K562 (cell line): ENCODE data around the gene DVL3. TPM values are rescaled to one million over a fixed set of nuclear protein-coding genes. Genes with fewer than 3 reads are reported as not detected.

Experiments
- AFF1 ChIP-seq, 2 experiments: fragments of 450-650 bp; IDR thresholded peaks; 2 replicates each; pipeline ENCODE4 v1.6.1; 2018; ENCODE audit warnings: mild to moderate bottlenecking in 2 of 2, low read depth in 1 of 2; ENCODE audit not compliant: partially characterized antibody in 2 of 2
- EP400 ChIP-seq: fragments of 450-650 bp; IDR thresholded peaks from 2 replicates; pipeline ENCODE4 v1.6.1; 2017; ENCODE audit warnings: antibody characterized with exemption, mild to moderate bottlenecking, moderate library complexity
- NFE2 ChIP-seq: IDR thresholded peaks from 2 replicates; pipeline ENCODE4 v1.6.1; 2014; ENCODE audit warnings: antibody characterized with exemption, low read depth
- SIN3A ChIP-seq, 2 experiments: fragments of 150-350 bp in 1 of 2; IDR thresholded peaks; 2 replicates each; pipeline ENCODE4 v1.6.1; 2011 to 2016; ENCODE audit warnings: borderline replicate concordance in 2 of 2, low read depth in 2 of 2, low read length in 2 of 2, mild to moderate bottlenecking in 2 of 2, moderate library complexity in 2 of 2; ENCODE audit not compliant: control insufficient read depth in 1 of 2
- ZBTB40 ChIP-seq, 2 experiments: fragments of 450-650 bp in 1 of 2; sonication (generic) in 1 of 2; formaldehyde crosslinking in 1 of 2; IDR thresholded peaks; 2 replicates each; pipeline versions ENCODE4 v1.7.1 to v1.9.0; 2016 to 2022; ENCODE audit warnings: inconsistent platforms in 1 of 2, mild to moderate bottlenecking in 1 of 2, missing genetic modification reagents in 1 of 2
- ZNF592 ChIP-seq: fragments of 450-650 bp; IDR thresholded peaks from 2 replicates; pipeline ENCODE4 v1.6.1; 2017; ENCODE audit warnings: antibody characterized with exemption, mild to moderate bottlenecking
- ZNF695 ChIP-seq: fragments of 450-650 bp; formaldehyde crosslinking; IDR thresholded peaks from 2 replicates; pipeline ENCODE4 v1.4.0; 2020; ENCODE audit warnings: mild to moderate bottlenecking, moderate library complexity
- polyA plus RNA-seq, 8 experiments: library from polyadenylated mRNA; depleted of rRNA in 4 of 8; stranded (reverse) in 5 of 8; unstranded in 3 of 8; fragments of >200 nt; fragmentation: Nextera tagmentation in 2 of 8; fragmentation: Illumina TruSeq in 1 of 8; extraction: Ambion mirVana in 2 of 8; extraction: Trizol in 1 of 8; gene quantifications; 2 replicates each; pipeline versions ENCODE4 v1.2.1 to v1.2.3, GENCODE V29; 2011 to 2014; ENCODE audit warnings: inconsistent platforms in 1 of 8, missing spikeins in 1 of 8
- total RNA-seq, 7 experiments: library from RNA; depleted of rRNA in 6 of 7; stranded (reverse); fragments of >200 nt in 6 of 7; fragmentation: Illumina TruSeq in 2 of 7; extraction: Trizol in 2 of 7; gene quantifications; 2 replicates each; pipeline versions ENCODE4 v1.2.1 to v1.2.3, GENCODE V29; 2011 to 2021; ENCODE audit warnings: low replicate concordance in 1 of 7

DVL3 gene
- total and polyA plus RNA-seq, 9 of the 15 experiments (the other 6 are each of a cell fraction or from before 2014, with no cell fraction given) = 3.1 to 57.9 (median 20.1) TPM

- TF ChIP-seq ZNF592 (peak; percentile 89), AFF1 (IDR thresholded peaks at IDR 0.05; ENCODE audit: low read depth in 1 of 2, partially characterized antibody in 2 of 2) (peak in 1 of 2 experiments; percentile 87), ZNF695 (CRISPR knock-in tag) (no peak), SIN3A (IDR thresholded peaks at IDR 0.05; ENCODE audit: borderline replicate concordance in 2 of 2, control insufficient read depth in 1 of 2, low read depth in 2 of 2, low read length in 2 of 2) (peak; percentile 42 to 80; a peak in 2 of 4 replicates), EP400 (peak; percentile 97), NFE2 (no peak), ZBTB40 (IDR thresholded peaks at IDR 0.05) (peak; percentile 87), ZBTB40 (CRISPR knock-in tag; IDR thresholded peaks at IDR 0.05) (no peak)
Observed at GRCh38 chr3:184133840-184134745, 21.1 kb upstream of the DVL3 start (continued).
